ENCODE measurements around the gene SUPT6H. TPM values are rescaled to one million over a fixed set of nuclear protein-coding genes. Genes with fewer than 3 reads are reported as not detected.

Gene SUPT6H
- total and polyA plus RNA-seq, 2 of the 4 experiments (the other 2 are of a cell fraction) = 41.4 to 44.8 TPM

DNA sequence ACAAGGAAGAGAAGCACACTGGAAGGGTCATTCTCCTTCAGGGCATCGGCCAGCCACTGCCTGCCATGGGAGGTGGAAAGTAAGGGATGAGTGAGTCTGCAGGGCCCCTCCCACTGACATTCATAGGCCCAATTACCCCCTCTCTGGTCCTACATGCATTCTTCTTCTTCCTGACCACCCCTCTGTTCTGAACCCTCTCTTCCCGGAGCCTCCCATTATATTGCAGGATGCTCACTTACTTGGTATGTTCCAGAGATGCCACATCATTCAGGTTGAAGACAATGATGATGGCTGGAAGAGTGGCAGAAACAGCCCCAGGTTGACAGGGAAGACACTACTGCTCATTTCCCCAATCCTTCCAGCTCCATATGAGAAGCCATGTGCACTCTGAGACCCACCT lies 53.2 kb downstream of the SUPT6H start:
- Histone ChIP-seq H3K27ac (ENCODE audit: insufficient read depth, low read length) (no peak overlapping the region), H3K4ac (ENCODE audit: low read depth, low read length) (no peak overlapping the region), H3K56ac (ENCODE audit: extremely low read depth, insufficient read depth, low read length) (no peak overlapping the region), H3K4me2 (ENCODE audit: low read depth, low read length) (peak overlapping the region; percentile 97; the same call in 1 of the 2 replicates), H3K9me3 (ENCODE audit: control insufficient read depth, insufficient read depth, low read length) (no peaks in the 10 kb centered on the region), H4K8ac (ENCODE audit: low read depth in 2 of 2, low read length in 2 of 2) (no peak overlapping the region), H2BK120ac (ENCODE audit: low read depth, low read length) (no peak overlapping the region), H2AK9ac (replicated peaks; ENCODE audit: low read depth, low read length, poor library complexity) (peak overlapping the region; percentile 32), H2BK15ac (ENCODE audit: low read depth, low read length) (no peak overlapping the region), H3K79me1 (ENCODE audit: low read depth in 1 of 2, low read length in 2 of 2) (peaks cover 3 to 51% of the 10 kb centered on the region in 2 experiments; a peak in 2 of 4 replicates), H3K18ac (ENCODE audit: low read depth, low read length) (no peak overlapping the region), H3K9me1 (ENCODE audit: insufficient read depth, low read length) (peaks cover 23% of the 10 kb centered on the region; the same call in 1 of the 2 replicates), H3K4me1 (ENCODE audit: control insufficient read depth, insufficient read depth, low read length) (peaks cover 19% of the 10 kb centered on the region), H2AFZ (replicated peaks; ENCODE audit: low read length, poor library complexity) (no peak overlapping the region), H2BK5ac (ENCODE audit: low read depth, low read length, poor library complexity, severe bottlenecking) (no peak overlapping the region), H4K91ac (ENCODE audit: insufficient read depth, low read depth, low read length) (no peak overlapping the region), H2BK20ac (ENCODE audit: low read depth, low read length) (no peak overlapping the region), H2AK5ac (ENCODE audit: low read depth, low read length) (no peak overlapping the region), H3K23ac (ENCODE audit: low read depth, low read length) (peak overlapping the region; percentile 90), H4K20me1 (ENCODE audit: insufficient read depth, low read length) (peaks cover 26% of the 10 kb centered on the region; the same call in 1 of the 2 replicates), H3K27me3 (ENCODE audit: control insufficient read depth, insufficient read depth, low read length) (no peaks in the 10 kb centered on the region), H3K36me3 (ENCODE audit: control insufficient read depth, insufficient read depth, low read length) (peaks cover 32% of the 10 kb centered on the region), H4K5ac (ENCODE audit: low read depth, low read length) (no peak overlapping the region), H3K9ac (ENCODE audit: low read depth, low read length) (no peak overlapping the region), H3K14ac (replicated peaks; ENCODE audit: low read depth, low read length) (no peak overlapping the region), H3K4me3 (ENCODE audit: insufficient read depth, low read depth, low read length) (no peak overlapping the region)
- DNase-seq (no peak), ATAC-seq (ENCODE audit: low read depth) (no peak)
- CTCF ChIA-PET = interaction anchor here (0.6 kb wide), 1 partner anchor 65 kb away, joined by 7 read pairs; no protein-coding TSS in a partner anchor
- intact Hi-C loops (cut with micrococcal nuclease) (no loop called here), in situ Hi-C loops (cut with MboI; ENCODE audit: low sequenced_read_pairs) (no loop called here), dilution Hi-C loops (cut with HindIII; ENCODE audit: low sequenced_read_pairs, unreplicated experiment) (no loop called here)
- POLR2A ChIA-PET (ENCODE audit: unreplicated experiment) = no interaction called here
- WGBS, 2 experiments (ENCODE audit: extremely low coverage in 2 of 2, insufficient read length in 1 of 2) = no CpG with 5 or more reads among the region's 2 CpGs
- BruUV-seq (replicated peaks) = no TSS peak
- TF ChIP-seq CHD1 (IDR thresholded peaks at IDR 0.05; ENCODE audit: low read depth, low read length) (no peak), SMC3 (IDR thresholded peaks at IDR 0.05; ENCODE audit: low read depth, low read length) (no peak), MXI1 (IDR thresholded peaks at IDR 0.05; ENCODE audit: borderline replicate concordance, low read depth, low read length) (no peak), RFX5 (IDR thresholded peaks at IDR 0.05; ENCODE audit: low read depth, low read length) (no peak), MAFK (IDR thresholded peaks at IDR 0.05; ENCODE audit: low read depth, low read length) (no peak), MAZ (IDR thresholded peaks at IDR 0.05; ENCODE audit: borderline replicate concordance, low read depth, low read length) (no peak), RCOR1 (IDR thresholded peaks at IDR 0.05; ENCODE audit: insufficient replicate concordance, low read length) (no peak), NFE2L2 (IDR thresholded peaks at IDR 0.05; ENCODE audit: low read depth, low read length) (no peak), RAD21 (IDR thresholded peaks at IDR 0.05; ENCODE audit: low read length) (no peak), POLR2A (IDR thresholded peaks at IDR 0.05; ENCODE audit: low read depth, low read length) (no peak), BHLHE40 (IDR thresholded peaks at IDR 0.05; ENCODE audit: low read depth, low read length) (no peak), FOS (IDR thresholded peaks at IDR 0.05; ENCODE audit: low read depth, low read length) (no peak), CEBPB (IDR thresholded peaks at IDR 0.05; ENCODE audit: low read depth, low read length) (no peak)
- TF ChIP-seq, protein P1, sequence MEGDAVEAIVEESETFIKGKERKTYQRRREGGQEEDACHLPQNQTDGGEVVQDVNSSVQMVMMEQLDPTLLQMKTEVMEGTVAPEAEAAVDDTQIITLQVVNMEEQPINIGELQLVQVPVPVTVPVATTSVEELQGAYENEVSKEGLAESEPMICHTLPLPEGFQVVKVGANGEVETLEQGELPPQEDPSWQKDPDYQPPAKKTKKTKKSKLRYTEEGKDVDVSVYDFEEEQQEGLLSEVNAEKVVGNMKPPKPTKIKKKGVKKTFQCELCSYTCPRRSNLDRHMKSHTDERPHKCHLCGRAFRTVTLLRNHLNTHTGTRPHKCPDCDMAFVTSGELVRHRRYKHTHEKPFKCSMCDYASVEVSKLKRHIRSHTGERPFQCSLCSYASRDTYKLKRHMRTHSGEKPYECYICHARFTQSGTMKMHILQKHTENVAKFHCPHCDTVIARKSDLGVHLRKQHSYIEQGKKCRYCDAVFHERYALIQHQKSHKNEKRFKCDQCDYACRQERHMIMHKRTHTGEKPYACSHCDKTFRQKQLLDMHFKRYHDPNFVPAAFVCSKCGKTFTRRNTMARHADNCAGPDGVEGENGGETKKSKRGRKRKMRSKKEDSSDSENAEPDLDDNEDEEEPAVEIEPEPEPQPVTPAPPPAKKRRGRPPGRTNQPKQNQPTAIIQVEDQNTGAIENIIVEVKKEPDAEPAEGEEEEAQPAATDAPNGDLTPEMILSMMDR (conservative IDR thresholded peaks at IDR 0.05; ENCODE audit: low read depth, low read length) = no peak
- TF ChIP-seq, protein P2, sequence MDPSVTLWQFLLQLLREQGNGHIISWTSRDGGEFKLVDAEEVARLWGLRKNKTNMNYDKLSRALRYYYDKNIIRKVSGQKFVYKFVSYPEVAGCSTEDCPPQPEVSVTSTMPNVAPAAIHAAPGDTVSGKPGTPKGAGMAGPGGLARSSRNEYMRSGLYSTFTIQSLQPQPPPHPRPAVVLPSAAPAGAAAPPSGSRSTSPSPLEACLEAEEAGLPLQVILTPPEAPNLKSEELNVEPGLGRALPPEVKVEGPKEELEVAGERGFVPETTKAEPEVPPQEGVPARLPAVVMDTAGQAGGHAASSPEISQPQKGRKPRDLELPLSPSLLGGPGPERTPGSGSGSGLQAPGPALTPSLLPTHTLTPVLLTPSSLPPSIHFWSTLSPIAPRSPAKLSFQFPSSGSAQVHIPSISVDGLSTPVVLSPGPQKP (IDR thresholded peaks at IDR 0.05; ENCODE audit: borderline replicate concordance, low read depth, low read length) = no peak

Measured in IMR-90 (cell line).